Measurements from ENCODE around the gene SYNGAP1. TPM values are rescaled to one million over a fixed set of nuclear protein-coding genes. Genes with fewer than 3 reads are reported as not detected.

The SYNGAP1 gene
- total RNA-seq, 1 experiment from 2014 or later, result 29.0 TPM

- no TSS peak for BruUV-seq (replicated peaks)
- Histone ChIP-seq H3K4me3 (ENCODE audit: low read depth in 2 of 2, low read length in 2 of 2) (no peak overlapping the region), H3K27me3 (ENCODE audit: control insufficient read depth, insufficient read depth, low read length) (no peaks in the 10 kb centered on the region), H3K9me3 (ENCODE audit: control insufficient read depth, insufficient read depth, low read depth, low read length) (no peaks in the 10 kb centered on the region), H3K4me1 (ENCODE audit: control insufficient read depth, insufficient read depth, low read length) (no peaks in the 10 kb centered on the region), H3K36me3 (ENCODE audit: control insufficient read depth, insufficient read depth, low read length) (no peaks in the 10 kb centered on the region), H3K27ac (ENCODE audit: low read length) (no peak overlapping the region)
- CTCF ChIA-PET, result no interaction called here
- ATAC-seq (no peak), DNase-seq (ENCODE audit: low read depth, low spot score) (no peak)
- TF ChIP-seq CTCF (IDR thresholded peaks at IDR 0.05) (no peak), REST (IDR thresholded peaks at IDR 0.05; ENCODE audit: insufficient read depth in 1 of 2, low read depth in 2 of 2, low read length in 1 of 2) (no peak), TCF7L2 (IDR thresholded peaks at IDR 0.05; ENCODE audit: low read depth, low read length) (no peak), SIN3A (IDR thresholded peaks at IDR 0.05; ENCODE audit: borderline replicate concordance, insufficient read depth, low read depth, low read length) (no peak), POLR2AphosphoS5 (IDR thresholded peaks at IDR 0.05; ENCODE audit: low read depth, low read length) (no peak)
- in situ Hi-C loops (cut with HindIII; ENCODE audit: low pct_unique_long_range_greater_than_20kb, low sequenced_read_pairs), result no loop called here
- intact Hi-C loops (cut with micrococcal nuclease; ENCODE audit: unreplicated experiment), result no loop called here
- POLR2A ChIA-PET, result no interaction called here
These were observed 46.3 kb downstream of the SYNGAP1 start for GRCh38 chr6:33466075-33466735.

DNA sequence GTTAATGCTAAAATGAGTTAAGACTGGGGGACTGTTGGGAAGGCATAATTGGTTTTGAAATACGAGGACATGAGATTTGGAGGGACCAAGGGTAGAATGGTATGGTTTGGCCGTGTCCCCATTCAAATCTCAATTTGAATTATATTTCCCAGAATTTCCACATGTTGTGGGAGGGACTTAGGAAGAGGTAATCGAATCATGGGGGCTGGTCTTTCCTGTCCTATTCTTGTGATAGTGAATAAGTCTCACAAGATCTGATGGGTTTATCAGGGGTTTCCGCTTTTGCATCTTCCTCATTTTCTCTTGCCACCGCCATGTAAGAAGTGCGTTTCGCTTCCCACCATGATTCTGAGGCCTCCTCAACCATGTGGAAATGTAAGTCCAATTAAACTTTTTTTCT, 47.2 kb downstream of the SYNGAP1 start:
- no peaks in the 10 kb centered on the region for H3K27me3 ChIP-seq (ENCODE audit: control insufficient read depth, insufficient read depth, low read length)
- no peaks in the 10 kb centered on the region for H3K36me3 ChIP-seq (ENCODE audit: control insufficient read depth, insufficient read depth, low read length)
- DNase-seq (ENCODE audit: low read depth, low spot score) (no peak), ATAC-seq (no peak)
- no peak overlapping the region for H3K4me3 ChIP-seq (ENCODE audit: low read depth in 2 of 2, low read length in 2 of 2)
- CTCF ChIA-PET, result no interaction called here
- no TSS peak for BruUV-seq (replicated peaks)
- no peak overlapping the region for H3K27ac ChIP-seq (ENCODE audit: low read length)
- POLR2A ChIA-PET, result no interaction called here
- TF ChIP-seq TCF7L2 (IDR thresholded peaks at IDR 0.05; ENCODE audit: low read depth, low read length), result no peak
- TF ChIP-seq SIN3A (IDR thresholded peaks at IDR 0.05; ENCODE audit: borderline replicate concordance, insufficient read depth, low read depth, low read length), result no peak
- TF ChIP-seq CTCF (IDR thresholded peaks at IDR 0.05), result no peak
- TF ChIP-seq POLR2AphosphoS5 (IDR thresholded peaks at IDR 0.05; ENCODE audit: low read depth, low read length), result no peak
- no peak for TF ChIP-seq REST (IDR thresholded peaks at IDR 0.05; ENCODE audit: insufficient read depth in 1 of 2, low read depth in 2 of 2, low read length in 1 of 2)
- in situ Hi-C loops (cut with HindIII; ENCODE audit: low pct_unique_long_range_greater_than_20kb, low sequenced_read_pairs), result no loop called here
- H3K4me1 ChIP-seq (ENCODE audit: control insufficient read depth, insufficient read depth, low read length), result no peaks in the 10 kb centered on the region
- H3K9me3 ChIP-seq (ENCODE audit: control insufficient read depth, insufficient read depth, low read depth, low read length), result no peaks in the 10 kb centered on the region
- intact Hi-C loops (cut with micrococcal nuclease; ENCODE audit: unreplicated experiment), result no loop called here

Data from Panc1 (cell line).